HepG2 (cell line): ENCODE results near the gene STUB1. TPM values are rescaled to one million over a fixed set of nuclear protein-coding genes. Genes with fewer than 3 reads are reported as not detected.

Experiments
- ARHGAP35 ChIP-seq: sonication (generic); formaldehyde crosslinking; IDR thresholded peaks from 2 replicates; pipeline ENCODE4 v1.9.0; 2022; ENCODE audit warnings: mild to moderate bottlenecking, inconsistent platforms, moderate library complexity, missing genetic modification reagents, borderline replicate concordance
- ATF4 ChIP-seq, 2 experiments: fragments of 450-650 bp in 1 of 2; sonication (generic) in 1 of 2; formaldehyde crosslinking; IDR thresholded peaks; 2 replicates each; pipeline versions ENCODE4 v1.5.0 to v1.8.0; 2020 to 2022; ENCODE audit warnings: mild to moderate bottlenecking in 1 of 2, missing genetic modification reagents in 1 of 2
- EED ChIP-seq: sonication (generic); formaldehyde crosslinking; IDR thresholded peaks from 2 replicates; pipeline ENCODE4 v1.5.0; 2020; ENCODE audit warnings: mild to moderate bottlenecking, missing genetic modification reagents
- FOXC1 ChIP-seq: sonication (generic); formaldehyde crosslinking; IDR thresholded peaks from 2 replicates; pipeline ENCODE4 v1.8.0; 2022; ENCODE audit warnings: mild to moderate bottlenecking, missing genetic modification reagents, borderline replicate concordance
- FOXO4 ChIP-seq: sonication (generic); formaldehyde crosslinking; conservative IDR thresholded peaks from 2 replicates; pipeline ENCODE4 v1.8.1; 2023; ENCODE audit warnings: missing genetic modification reagents
- GATAD1 ChIP-seq: IDR thresholded peaks from 2 replicates; pipeline ENCODE4 v1.6.1; 2016; ENCODE audit warnings: missing genetic modification reagents, missing compliant biosample characterization
- IRF2 ChIP-seq: IDR thresholded peaks from 2 replicates; pipeline ENCODE4 v1.6.1; 2018; ENCODE audit warnings: missing genetic modification reagents, missing compliant biosample characterization
- IRX3 ChIP-seq: sonication (generic); formaldehyde crosslinking; IDR thresholded peaks from 2 replicates; pipeline ENCODE4 v1.8.1; 2023; ENCODE audit warnings: mild to moderate bottlenecking, low read depth, missing genetic modification reagents, borderline replicate concordance
- KDM2A ChIP-seq: sonication (generic); formaldehyde crosslinking; IDR thresholded peaks from 2 replicates; pipeline ENCODE4 v1.4.0; 2020; ENCODE audit warnings: low read depth, missing genetic modification reagents, borderline replicate concordance
- MED1 ChIP-seq: sonication (generic); formaldehyde crosslinking; IDR thresholded peaks from 2 replicates; pipeline ENCODE4 v1.4.0; 2020; ENCODE audit warnings: missing genetic modification reagents
- RFXANK ChIP-seq: IDR thresholded peaks from 2 replicates; pipeline ENCODE4 v1.6.1; 2016
- RORA ChIP-seq: sonication (generic); formaldehyde crosslinking; IDR thresholded peaks from 2 replicates; pipeline ENCODE4 v1.5.0; 2020; ENCODE audit warnings: mild to moderate bottlenecking, missing genetic modification reagents, moderate library complexity
- SMAD3 ChIP-seq: sonication (generic); formaldehyde crosslinking; IDR thresholded peaks from 2 replicates; pipeline ENCODE4 v1.4.0; 2020; ENCODE audit warnings: missing genetic modification reagents
- TEAD3 ChIP-seq: optimal IDR thresholded peaks from 2 replicates; pipeline ENCODE3; 2016; ENCODE audit warnings: borderline replicate concordance
- THAP7 ChIP-seq: sonication (generic); formaldehyde crosslinking; IDR thresholded peaks from 2 replicates; pipeline ENCODE4 v1.8.1; 2023; ENCODE audit warnings: mild to moderate bottlenecking, missing genetic modification reagents
- ZBTB14 ChIP-seq: sonication (generic); formaldehyde crosslinking; IDR thresholded peaks from 2 replicates; pipeline ENCODE4 v1.4.0; 2020; ENCODE audit warnings: missing genetic modification reagents
- ZBTB38 ChIP-seq: sonication (generic); formaldehyde crosslinking; IDR thresholded peaks from 2 replicates; pipeline ENCODE4 v1.5.1; 2020; ENCODE audit warnings: mild to moderate bottlenecking, missing genetic modification reagents
- ZBTB7B ChIP-seq: sonication (generic); formaldehyde crosslinking; IDR thresholded peaks from 2 replicates; pipeline ENCODE4 v1.4.0; 2020; ENCODE audit warnings: missing genetic modification reagents
- ZFP37 ChIP-seq: sonication (generic); formaldehyde crosslinking; IDR thresholded peaks from 2 replicates; pipeline ENCODE4 v1.4.0; 2020; ENCODE audit warnings: missing genetic modification reagents, borderline replicate concordance
- ZNF224 ChIP-seq: sonication (generic); formaldehyde crosslinking; IDR thresholded peaks from 2 replicates; pipeline ENCODE4 v1.5.0; 2020; ENCODE audit warnings: mild to moderate bottlenecking, missing genetic modification reagents
- ZNF337 ChIP-seq: sonication (generic); formaldehyde crosslinking; IDR thresholded peaks from 2 replicates; pipeline ENCODE4 v1.5.1; 2020; ENCODE audit warnings: missing genetic modification reagents, low read depth, mild to moderate bottlenecking, borderline replicate concordance
- ZNF484 ChIP-seq: sonication (generic); formaldehyde crosslinking; IDR thresholded peaks from 2 replicates; pipeline ENCODE4 v1.5.1; 2020; ENCODE audit warnings: mild to moderate bottlenecking, low read depth, missing genetic modification reagents, borderline replicate concordance
- ZNF605 ChIP-seq: sonication (generic); formaldehyde crosslinking; IDR thresholded peaks from 2 replicates; pipeline ENCODE4 v1.8.0; 2022; ENCODE audit warnings: mild to moderate bottlenecking, missing genetic modification reagents
- ZNF709 ChIP-seq: sonication (generic); formaldehyde crosslinking; IDR thresholded peaks from 2 replicates; pipeline ENCODE4 v1.5.0; 2020; ENCODE audit warnings: mild to moderate bottlenecking, missing genetic modification reagents
- ZNF879 ChIP-seq: sonication (generic); formaldehyde crosslinking; IDR thresholded peaks from 2 replicates; pipeline ENCODE4 v1.8.1; 2023; ENCODE audit warnings: missing genetic modification reagents
- ZNF883 ChIP-seq: sonication (generic); formaldehyde crosslinking; IDR thresholded peaks from 2 replicates; pipeline ENCODE4 v1.5.1; 2020; ENCODE audit warnings: mild to moderate bottlenecking, missing genetic modification reagents; ENCODE audit errors: not compliant biosample characterization
- ZSCAN21 ChIP-seq: sonication (generic); formaldehyde crosslinking; IDR thresholded peaks from 2 replicates; pipeline ENCODE4 v1.8.0; 2022; ENCODE audit warnings: mild to moderate bottlenecking, missing genetic modification reagents, moderate library complexity, borderline replicate concordance
- polyA plus RNA-seq, 8 experiments: library from polyadenylated mRNA; depleted of rRNA in 3 of 8; stranded (reverse) in 7 of 8; unstranded in 1 of 8; fragments of >200 nt; fragmentation: Illumina TruSeq in 4 of 8; extraction: Trizol in 4 of 8; gene quantifications; 2 replicates each; pipeline versions ENCODE4 v1.2.1 to v1.2.3, GENCODE V29; 2011 to 2016; ENCODE audit warnings: low read depth in 4 of 8, missing spikeins in 1 of 8, mixed read lengths in 1 of 8; ENCODE audit not compliant: insufficient read depth in 1 of 8
- total RNA-seq, 5 experiments: library from RNA; depleted of rRNA; stranded (reverse); fragments of >200 nt; fragmentation: Illumina TruSeq; extraction: Trizol; gene quantifications; 2 replicates each; pipeline ENCODE4 v1.2.3, GENCODE V29; 2016; ENCODE audit warnings: low read depth in 1 of 5

The STUB1 gene
- total and polyA plus RNA-seq, 2 of the 13 experiments (the other 11 are each of a cell fraction or from before 2014, with no cell fraction given): 52.9 to 78.2 TPM

- TF ChIP-seq ZSCAN21 (CRISPR knock-in tag) (peak; percentile 67; the same call in 1 of the 2 replicates), ZBTB38 (CRISPR knock-in tag) (peak; percentile 82), EED (CRISPR knock-in tag) (peak; percentile 53; the same call in 1 of the 2 replicates), GATAD1 (CRISPR knock-in tag) (peak; percentile 89), ZBTB14 (CRISPR knock-in tag) (no peak), ZNF224 (CRISPR knock-in tag) (peak; percentile 95; the same call in 1 of the 2 replicates), ZFP37 (no peak), KDM2A (CRISPR knock-in tag) (peak; percentile 98), IRF2 (CRISPR knock-in tag) (peak; percentile 36; the same call in 1 of the 2 replicates), ZNF337 (CRISPR knock-in tag) (0 out of 2 replicates have a peak, but pooled peaks have one; percentile 43), RFXANK (CRISPR knock-in tag) (no peak), RORA (CRISPR knock-in tag) (no peak), ARHGAP35 (CRISPR knock-in tag) (peak; percentile 75; the same call in 1 of the 2 replicates), IRX3 (CRISPR knock-in tag) (peak; percentile 89), ZBTB7B (peak; percentile 91), ZNF883 (peak; percentile 53), FOXO4 (CRISPR knock-in tag) (peak; percentile 85; the same call in 1 of the 2 replicates), ATF4 (CRISPR knock-in tag; IDR thresholded peaks at IDR 0.05) (peak in 1 of 2 experiments; percentile 84; a peak in 2 of 4 replicates), ZNF605 (CRISPR knock-in tag) (no peak), TEAD3 (no peak), ZNF709 (CRISPR knock-in tag) (no peak), ZNF484 (no peak), SMAD3 (peak; percentile 43; the same call in 1 of the 2 replicates), ZNF879 (CRISPR knock-in tag) (no peak), THAP7 (CRISPR knock-in tag) (peak; percentile 79; the same call in 1 of the 2 replicates), FOXC1 (CRISPR knock-in tag) (peak; percentile 98), MED1 (CRISPR knock-in tag) (peak; percentile 85)
Measured at GRCh38 chr16:648781-649589, 31.2 kb upstream of the STUB1 start, which contains the start of gene WDR90 (continued).
